K562 (cell line): ENCODE measurements around the gene SLC9A3. TPM values are rescaled to one million over a fixed set of nuclear protein-coding genes. Genes with fewer than 3 reads are reported as not detected.

Source experiments
- ATAC-seq: fragments of 200-7000 bp; cut with Tn5 transposase; 3 replicates; pipeline ENCODE4 v1.9.1; 2020; ENCODE audit warnings: moderate library complexity
- BruUV-seq: library from RNA; stranded (reverse); fragments of 400-500 nt; replicated peaks from 2 replicates; lab custom pipeline; 2021; lab: Mats Ljungman, UMichigan
- CTCF ChIA-PET: fragments of 300-600 bp; formaldehyde crosslinking; extraction: SDS; loops from one replicate; lab custom pipeline; 2021; ENCODE audit warnings: low intra/inter-chr PET ratio; lab: Yijun Ruan, JAX
- POLR2A ChIA-PET: fragments of 300-600, 350-650 bp; sonication (Branson Sonifier 250); formaldehyde crosslinking; extraction: SDS; loops from one replicate; lab custom pipeline; 2021; ENCODE audit warnings: antibody characterized with exemption, inconsistent platforms; lab: Yijun Ruan, JAX
- DNase-seq, 4 experiments: peaks; one replicate each; pipeline versions ENCODE4 v3.0.0 to v3.0.0-alpha.2; 2011 to 2018; ENCODE audit warnings: low spot score in 3 of 4, mixed read lengths in 3 of 4; ENCODE audit errors: extremely low read depth in 1 of 4
- FAIRE-seq: peaks from 2 replicates; lab custom pipeline; 2011; peaks lifted over from hg19 to GRCh38; lab: Jason Lieb, UNC
- H2AFZ ChIP-seq: 2 replicates; pipeline ENCODE4 v1.6.0; 2011; ENCODE audit warnings: low read depth, low read length, control low read depth, inconsistent platforms
- H3K27ac ChIP-seq: fragments of 200-600 bp; 3 replicates; pipeline ENCODE4 v1.8.0; 2011; ENCODE audit warnings: low read depth, mild to moderate bottlenecking, control low read depth, inconsistent platforms, low read length, moderate library complexity, mixed read lengths; ENCODE audit errors: extremely low read depth
- H3K27me3 ChIP-seq, 2 experiments: fragments of 300-600 bp in 1 of 2; 2 replicates in 1 of 2; 3 replicates in 1 of 2; pipeline versions ENCODE4 v1.6.0 to v1.8.0; 2011; ENCODE audit warnings: inconsistent platforms in 2 of 2, low read length in 2 of 2, mild to moderate bottlenecking in 1 of 2, mixed read lengths in 1 of 2, moderate library complexity in 1 of 2; ENCODE audit not compliant: control insufficient read depth in 2 of 2, insufficient read depth in 2 of 2
- H3K36me3 ChIP-seq: fragments of 300-600 bp; 3 replicates; pipeline ENCODE4 v1.8.0; 2011; ENCODE audit warnings: mild to moderate bottlenecking, low read length, inconsistent platforms; ENCODE audit not compliant: control insufficient read depth, insufficient read depth
- H3K4me1 ChIP-seq, 2 experiments: fragments of 200-600 bp in 1 of 2; replicated peaks in 1 of 2; 2 replicates in 1 of 2; 3 replicates in 1 of 2; pipeline versions ENCODE4 v1.5.1 to v1.8.0; 2011; ENCODE audit warnings: inconsistent platforms in 2 of 2, low read length in 2 of 2, mild to moderate bottlenecking in 1 of 2, mixed read lengths in 1 of 2, moderate library complexity in 1 of 2; ENCODE audit not compliant: control insufficient read depth in 2 of 2, insufficient read depth in 2 of 2
- H3K4me2 ChIP-seq: 2 replicates; pipeline ENCODE4 v1.6.1; 2011; ENCODE audit warnings: low read length, control low read depth, inconsistent platforms, mixed read lengths; ENCODE audit not compliant: insufficient read depth
- H3K4me3 ChIP-seq: fragments of 200-600 bp; sonication (generic), shearing (Covaris generic); 2 replicates; pipeline ENCODE4 v1.5.1; 2016; ENCODE audit warnings: control low read depth, inconsistent platforms
- H3K79me2 ChIP-seq: fragments of 200-600 bp; 3 replicates; pipeline ENCODE4 v1.8.0; 2011; ENCODE audit warnings: low read length, inconsistent platforms; ENCODE audit not compliant: control insufficient read depth, insufficient read depth
- H3K9ac ChIP-seq, 2 experiments: 2 replicates each; pipeline versions ENCODE4 v1.6.0 to v1.6.1; 2011; ENCODE audit warnings: low read depth in 2 of 2, low read length in 2 of 2, control low read depth in 1 of 2, inconsistent platforms in 1 of 2, mild to moderate bottlenecking in 1 of 2, mixed read lengths in 1 of 2; ENCODE audit not compliant: insufficient read depth in 1 of 2
- H3K9me1 ChIP-seq: one replicate; pipeline ENCODE4 v1.6.0; 2011; ENCODE audit warnings: inconsistent platforms, mild to moderate bottlenecking, low read length, moderate library complexity; ENCODE audit not compliant: control insufficient read depth, insufficient read depth
- H3K9me3 ChIP-seq: replicated peaks from 2 replicates; pipeline ENCODE4 v1.5.1; 2011; ENCODE audit warnings: low read depth, low read length, inconsistent platforms; ENCODE audit not compliant: control insufficient read depth, insufficient read depth
- H4K20me1 ChIP-seq: replicated peaks from 2 replicates; pipeline ENCODE4 v1.6.1; 2011; ENCODE audit warnings: low read length, inconsistent platforms, mixed read lengths; ENCODE audit not compliant: control insufficient read depth, insufficient read depth
- ASH1L ChIP-seq: fragments of 450-650 bp; IDR thresholded peaks from 2 replicates; pipeline ENCODE4 v1.6.1; 2018; ENCODE audit warnings: borderline replicate concordance, mild to moderate bottlenecking, low read depth; ENCODE audit not compliant: partially characterized antibody
- KLF16 ChIP-seq: IDR thresholded peaks from 2 replicates; pipeline ENCODE4 v1.6.1; 2016; ENCODE audit warnings: antibody characterized with exemption
- MAFG ChIP-seq: fragments of 450-650 bp; conservative IDR thresholded peaks from 2 replicates; pipeline ENCODE4 v1.6.1; 2016; ENCODE audit warnings: missing genetic modification characterization, missing compliant biosample characterization
- WGBS: fragments of 100-300 bp; shearing (Covaris generic); methylation state at CpG from one replicate; pipeline ENCODE4 v1.1.6; 2016; ENCODE audit warnings: low coverage, mixed read lengths; ENCODE audit not compliant: insufficient coverage; ENCODE audit errors: missing lambda C conversion rate; 5-methylcytosine and 5-hydroxymethylcytosine counted together
- in situ Hi-C: fragments of 300-500 bp; cut with MboI; formaldehyde crosslinking; loops from 4 replicates; pipeline ENCODE4 v1.15.0; 2018; ENCODE audit warnings: inconsistent platforms, mixed read lengths
- intact Hi-C: fragments of 100-400 bp; cut with micrococcal nuclease; formaldehyde crosslinking; loops from 2 replicates; pipeline ENCODE4 v1.14.2; 2022
- polyA plus RNA-seq, 8 experiments: library from polyadenylated mRNA; depleted of rRNA in 4 of 8; stranded (reverse) in 5 of 8; unstranded in 3 of 8; fragments of >200 nt; fragmentation: Nextera tagmentation in 2 of 8; fragmentation: Illumina TruSeq in 1 of 8; extraction: Ambion mirVana in 2 of 8; extraction: Trizol in 1 of 8; gene quantifications; 2 replicates each; pipeline versions ENCODE4 v1.2.1 to v1.2.3, GENCODE V29; 2011 to 2014; ENCODE audit warnings: inconsistent platforms in 1 of 8, missing spikeins in 1 of 8
- total RNA-seq, 7 experiments: library from RNA; depleted of rRNA in 6 of 7; stranded (reverse); fragments of >200 nt in 6 of 7; fragmentation: Illumina TruSeq in 2 of 7; extraction: Trizol in 2 of 7; gene quantifications; 2 replicates each; pipeline versions ENCODE4 v1.2.1 to v1.2.3, GENCODE V29; 2011 to 2021; ENCODE audit warnings: low replicate concordance in 1 of 7

Gene SLC9A3
- total and polyA plus RNA-seq, 9 of the 15 experiments (the other 6 are each of a cell fraction or from before 2014, with no cell fraction given), result 1.5 to 5.8 (median 3.7) TPM; not detected in 2

DNA sequence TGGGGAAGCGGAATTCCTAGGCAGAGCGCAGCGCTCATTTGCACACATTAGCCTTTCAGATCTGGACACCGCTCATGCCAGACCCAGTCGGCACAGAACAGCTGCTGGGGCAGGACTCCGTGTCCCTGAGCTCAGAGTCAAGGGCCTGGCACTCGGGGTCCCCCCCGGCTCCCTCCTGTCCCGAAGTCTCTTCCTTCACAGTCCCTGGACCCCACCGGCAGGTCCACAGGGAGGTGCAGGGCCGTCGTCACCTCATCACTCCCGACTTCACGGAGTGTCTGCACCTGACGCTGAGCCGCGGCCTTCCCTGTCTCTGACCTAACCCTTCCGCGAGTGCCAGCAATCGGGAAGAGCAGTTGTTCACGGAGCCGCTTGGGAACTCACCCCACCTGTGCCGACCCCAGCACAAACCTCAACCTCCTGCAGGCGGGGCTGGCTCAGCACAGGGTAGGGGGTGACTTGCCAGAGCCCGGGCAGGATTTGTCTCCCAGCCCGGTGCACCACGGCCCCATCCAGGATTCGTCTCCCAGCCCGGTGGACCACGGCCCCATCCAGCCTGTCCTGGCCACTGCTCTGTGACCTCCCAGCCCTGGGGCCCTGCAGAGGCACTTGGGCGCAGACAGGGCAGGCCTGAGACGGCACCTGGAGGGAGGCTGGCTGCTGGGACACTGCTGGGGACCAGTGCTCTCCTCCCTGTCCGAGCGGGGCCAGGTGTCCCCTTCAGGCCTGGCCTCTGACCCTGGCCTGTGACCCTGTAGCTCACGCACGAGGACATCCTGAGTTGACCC lies 9.9 kb upstream of the SLC9A3 start:
- no peaks in the 10 kb centered on the region for H3K9me1 ChIP-seq
- ATAC-seq (peak; percentile 7; the same call in 2 of the 3 replicates), DNase-seq (no peak), FAIRE-seq (no peak)
- intact Hi-C loops (no loop called here), in situ Hi-C loops (no loop called here)
- no peaks in the 10 kb centered on the region for H3K79me2 ChIP-seq
- ChIA-PET CTCF (no interaction called here), POLR2A (interaction anchor here (0.7 kb wide), 1 partner anchor 249 kb away, joined by 3 read pairs; no protein-coding TSS in a partner anchor)
- H3K27ac ChIP-seq, result no peak overlapping the region
- H3K9me3 ChIP-seq, result no peaks in the 10 kb centered on the region
- H4K20me1 ChIP-seq, result peaks cover 31% of the 10 kb centered on the region
- no peaks in the 10 kb centered on the region for H3K36me3 ChIP-seq
- peaks cover 0 to 44% of the 10 kb centered on the region in 2 experiments; a peak in 1 of 5 replicates for H3K4me1 ChIP-seq
- H3K4me3 ChIP-seq, result no peak overlapping the region
- H3K9ac ChIP-seq, result peak overlapping the region in 1 of 2 experiments; percentile 13; a peak in 1 of 4 replicates
- no peak overlapping the region for H2AFZ ChIP-seq
- BruUV-seq, result no TSS peak
- TF ChIP-seq KLF16, result no peak
- no peak for TF ChIP-seq ASH1L
- no peak for TF ChIP-seq MAFG (tag)
- 9% methylated on average over 36 of the region's 36 CpGs for WGBS
- no peak overlapping the region for H3K4me2 ChIP-seq
- peaks cover 66 to 88% of the 10 kb centered on the region in 2 experiments for H3K27me3 ChIP-seq
